Panc1 (cell line): ENCODE results near the gene XYLT1. TPM values are rescaled to one million over a fixed set of nuclear protein-coding genes. Genes with fewer than 3 reads are reported as not detected.

Source experiments
- ATAC-seq: fragments of 200-7000 bp; cut with Tn5 transposase; 2 replicates; pipeline ENCODE4 v1.9.1; 2020; ENCODE audit warnings: mild to moderate bottlenecking, moderate library complexity
- BruUV-seq: library from RNA; stranded (reverse); fragments of 400-500 nt; replicated peaks from 2 replicates; lab custom pipeline; 2021; lab: Mats Ljungman, UMichigan
- CTCF ChIA-PET: fragments of 300-600 bp; sonication (Branson Sonifier 250); formaldehyde crosslinking; loops from one replicate; lab custom pipeline; 2022; ENCODE audit warnings: antibody characterized with exemption; lab: Charles Lee
- POLR2A ChIA-PET: fragments of 300-600 bp; sonication (Branson Sonifier 250); formaldehyde crosslinking; loops from one replicate; lab custom pipeline; 2022; ENCODE audit warnings: antibody characterized with exemption; lab: Charles Lee
- DNase-seq: peaks from one replicate; pipeline ENCODE4 v3.0.0-alpha.2; 2010; ENCODE audit warnings: low read depth, low spot score
- H3K27ac ChIP-seq: 2 replicates; pipeline ENCODE4 v1.5.1; 2011; ENCODE audit warnings: mild to moderate bottlenecking, low read length, inconsistent platforms
- H3K27me3 ChIP-seq: fragments of 200-500 bp; sonication (Bioruptor generic); 2 replicates; pipeline ENCODE4 v1.6.0; 2014; ENCODE audit warnings: low read length, inconsistent platforms; ENCODE audit not compliant: control insufficient read depth, insufficient read depth
- H3K36me3 ChIP-seq: fragments of 200-500 bp; sonication (Bioruptor generic); 2 replicates; pipeline ENCODE4 v1.5.1; 2014; ENCODE audit warnings: inconsistent platforms, mild to moderate bottlenecking, low read length, moderate library complexity; ENCODE audit not compliant: control insufficient read depth, insufficient read depth
- H3K4me1 ChIP-seq: 2 replicates; pipeline ENCODE4 v1.5.1; 2011; ENCODE audit warnings: inconsistent platforms, mild to moderate bottlenecking, low read length, moderate library complexity; ENCODE audit not compliant: control insufficient read depth, insufficient read depth
- H3K4me3 ChIP-seq, 2 experiments: 2 replicates each; pipeline ENCODE4 v1.5.1; 2011 to 2012; ENCODE audit warnings: low read depth in 2 of 2, low read length in 2 of 2, mild to moderate bottlenecking in 2 of 2, inconsistent platforms in 1 of 2, moderate library complexity in 1 of 2
- H3K9me3 ChIP-seq: fragments of 200-500 bp; sonication (Bioruptor generic); 2 replicates; pipeline ENCODE4 v1.5.1; 2014; ENCODE audit warnings: low read depth, mild to moderate bottlenecking, inconsistent platforms, low read length, moderate library complexity; ENCODE audit not compliant: control insufficient read depth, insufficient read depth
- POLR2AphosphoS5 ChIP-seq: IDR thresholded peaks from 2 replicates; pipeline ENCODE4 v1.6.1; 2012; ENCODE audit warnings: mild to moderate bottlenecking, low read depth, low read length, moderate library complexity
- SIN3A ChIP-seq: IDR thresholded peaks from 2 replicates; pipeline ENCODE4 v1.6.1; 2012; ENCODE audit warnings: low read depth, mild to moderate bottlenecking, low read length, moderate library complexity, borderline replicate concordance; ENCODE audit not compliant: insufficient read depth
- TCF7L2 ChIP-seq: IDR thresholded peaks from 2 replicates; pipeline ENCODE4 v1.6.1; 2011; ENCODE audit warnings: mild to moderate bottlenecking, low read depth, low read length, inconsistent platforms
- in situ Hi-C: cut with HindIII; loops from 2 replicates; pipeline ENCODE4 v1.10.0; 2016; ENCODE audit warnings: low sequenced_read_pairs, low pct_unique_long_range_greater_than_20kb
- intact Hi-C: fragments of 100-400 bp; cut with micrococcal nuclease; formaldehyde crosslinking; loops from one replicate; pipeline ENCODE4 v1.10.0; 2022; ENCODE audit not compliant: unreplicated experiment
- total RNA-seq: library from RNA; stranded (reverse); gene quantifications from one replicate; pipeline ENCODE4 v1.2.1, GENCODE V29; 2021; ENCODE audit not compliant: unreplicated experiment
- TF ChIP-seq, protein P1 (sequence below): fragments of 450-650 bp; IDR thresholded peaks from 2 replicates; pipeline ENCODE4 v1.5.1; 2017; ENCODE audit warnings: mild to moderate bottlenecking
- TF ChIP-seq, protein P2 (sequence below), 2 experiments: IDR thresholded peaks; 2 replicates each; pipeline ENCODE4 v1.6.1; 2011 to 2012; ENCODE audit warnings: low read depth in 2 of 2, control low read depth in 1 of 2, low read length in 1 of 2, mild to moderate bottlenecking in 1 of 2, moderate library complexity in 1 of 2; ENCODE audit not compliant: insufficient read depth in 1 of 2

The XYLT1 gene
- total RNA-seq, 1 experiment from 2014 or later, result 0.62 TPM

DNA sequence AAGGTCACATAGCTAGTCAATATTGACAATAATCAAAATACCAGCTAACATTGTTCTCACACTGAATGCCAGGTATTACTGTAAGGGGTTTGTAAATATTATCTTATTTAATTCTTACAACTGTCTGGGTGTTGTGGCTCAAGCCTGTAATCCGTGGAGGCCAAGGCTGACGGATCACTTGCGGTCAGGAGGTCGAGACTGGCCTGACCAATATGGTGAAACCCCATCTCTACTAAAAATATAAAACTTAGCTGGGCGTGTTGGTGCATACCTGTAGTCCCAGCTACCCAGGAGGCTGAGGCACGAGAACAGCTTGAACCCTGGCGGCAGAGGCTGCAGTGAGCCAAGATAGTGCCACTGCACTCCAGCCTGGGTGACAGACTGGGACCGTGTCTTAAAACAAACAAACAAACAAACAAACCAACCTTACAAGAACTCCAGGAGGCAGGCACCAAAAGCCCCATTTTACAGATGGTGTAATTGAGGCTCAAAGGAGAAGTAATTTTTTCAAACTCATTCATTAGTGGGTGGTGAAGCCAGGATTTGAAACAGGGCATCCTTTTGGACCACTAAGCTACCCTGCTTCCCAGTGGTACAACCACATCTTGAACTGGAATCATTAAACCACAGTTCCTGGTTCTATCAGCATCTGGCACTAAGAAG lies 104.3 kb downstream of the XYLT1 start:
- H3K27me3 ChIP-seq, result peaks cover 3% of the 10 kb centered on the region
- POLR2A ChIA-PET, result no interaction called here
- CTCF ChIA-PET, result no interaction called here
- no TSS peak for BruUV-seq
- intact Hi-C loops (no loop called here), in situ Hi-C loops (no loop called here)
- no peak overlapping the region for H3K27ac ChIP-seq
- H3K4me3 ChIP-seq, result no peak overlapping the region
- TF ChIP-seq TCF7L2 (no peak), POLR2AphosphoS5 (no peak), SIN3A (no peak)
- TF ChIP-seq, protein P1, sequence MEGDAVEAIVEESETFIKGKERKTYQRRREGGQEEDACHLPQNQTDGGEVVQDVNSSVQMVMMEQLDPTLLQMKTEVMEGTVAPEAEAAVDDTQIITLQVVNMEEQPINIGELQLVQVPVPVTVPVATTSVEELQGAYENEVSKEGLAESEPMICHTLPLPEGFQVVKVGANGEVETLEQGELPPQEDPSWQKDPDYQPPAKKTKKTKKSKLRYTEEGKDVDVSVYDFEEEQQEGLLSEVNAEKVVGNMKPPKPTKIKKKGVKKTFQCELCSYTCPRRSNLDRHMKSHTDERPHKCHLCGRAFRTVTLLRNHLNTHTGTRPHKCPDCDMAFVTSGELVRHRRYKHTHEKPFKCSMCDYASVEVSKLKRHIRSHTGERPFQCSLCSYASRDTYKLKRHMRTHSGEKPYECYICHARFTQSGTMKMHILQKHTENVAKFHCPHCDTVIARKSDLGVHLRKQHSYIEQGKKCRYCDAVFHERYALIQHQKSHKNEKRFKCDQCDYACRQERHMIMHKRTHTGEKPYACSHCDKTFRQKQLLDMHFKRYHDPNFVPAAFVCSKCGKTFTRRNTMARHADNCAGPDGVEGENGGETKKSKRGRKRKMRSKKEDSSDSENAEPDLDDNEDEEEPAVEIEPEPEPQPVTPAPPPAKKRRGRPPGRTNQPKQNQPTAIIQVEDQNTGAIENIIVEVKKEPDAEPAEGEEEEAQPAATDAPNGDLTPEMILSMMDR, result no peak
- TF ChIP-seq, protein P2, sequence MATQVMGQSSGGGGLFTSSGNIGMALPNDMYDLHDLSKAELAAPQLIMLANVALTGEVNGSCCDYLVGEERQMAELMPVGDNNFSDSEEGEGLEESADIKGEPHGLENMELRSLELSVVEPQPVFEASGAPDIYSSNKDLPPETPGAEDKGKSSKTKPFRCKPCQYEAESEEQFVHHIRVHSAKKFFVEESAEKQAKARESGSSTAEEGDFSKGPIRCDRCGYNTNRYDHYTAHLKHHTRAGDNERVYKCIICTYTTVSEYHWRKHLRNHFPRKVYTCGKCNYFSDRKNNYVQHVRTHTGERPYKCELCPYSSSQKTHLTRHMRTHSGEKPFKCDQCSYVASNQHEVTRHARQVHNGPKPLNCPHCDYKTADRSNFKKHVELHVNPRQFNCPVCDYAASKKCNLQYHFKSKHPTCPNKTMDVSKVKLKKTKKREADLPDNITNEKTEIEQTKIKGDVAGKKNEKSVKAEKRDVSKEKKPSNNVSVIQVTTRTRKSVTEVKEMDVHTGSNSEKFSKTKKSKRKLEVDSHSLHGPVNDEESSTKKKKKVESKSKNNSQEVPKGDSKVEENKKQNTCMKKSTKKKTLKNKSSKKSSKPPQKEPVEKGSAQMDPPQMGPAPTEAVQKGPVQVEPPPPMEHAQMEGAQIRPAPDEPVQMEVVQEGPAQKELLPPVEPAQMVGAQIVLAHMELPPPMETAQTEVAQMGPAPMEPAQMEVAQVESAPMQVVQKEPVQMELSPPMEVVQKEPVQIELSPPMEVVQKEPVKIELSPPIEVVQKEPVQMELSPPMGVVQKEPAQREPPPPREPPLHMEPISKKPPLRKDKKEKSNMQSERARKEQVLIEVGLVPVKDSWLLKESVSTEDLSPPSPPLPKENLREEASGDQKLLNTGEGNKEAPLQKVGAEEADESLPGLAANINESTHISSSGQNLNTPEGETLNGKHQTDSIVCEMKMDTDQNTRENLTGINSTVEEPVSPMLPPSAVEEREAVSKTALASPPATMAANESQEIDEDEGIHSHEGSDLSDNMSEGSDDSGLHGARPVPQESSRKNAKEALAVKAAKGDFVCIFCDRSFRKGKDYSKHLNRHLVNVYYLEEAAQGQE (IDR thresholded peaks at IDR 0.05; ENCODE audit: insufficient read depth in 1 of 2, low read depth in 2 of 2, low read length in 1 of 2), result no peak
- no peaks in the 10 kb centered on the region for H3K9me3 ChIP-seq
- DNase-seq (no peak), ATAC-seq (no peak)
- H3K36me3 ChIP-seq, result no peaks in the 10 kb centered on the region
- H3K4me1 ChIP-seq, result no peaks in the 10 kb centered on the region

DNA sequence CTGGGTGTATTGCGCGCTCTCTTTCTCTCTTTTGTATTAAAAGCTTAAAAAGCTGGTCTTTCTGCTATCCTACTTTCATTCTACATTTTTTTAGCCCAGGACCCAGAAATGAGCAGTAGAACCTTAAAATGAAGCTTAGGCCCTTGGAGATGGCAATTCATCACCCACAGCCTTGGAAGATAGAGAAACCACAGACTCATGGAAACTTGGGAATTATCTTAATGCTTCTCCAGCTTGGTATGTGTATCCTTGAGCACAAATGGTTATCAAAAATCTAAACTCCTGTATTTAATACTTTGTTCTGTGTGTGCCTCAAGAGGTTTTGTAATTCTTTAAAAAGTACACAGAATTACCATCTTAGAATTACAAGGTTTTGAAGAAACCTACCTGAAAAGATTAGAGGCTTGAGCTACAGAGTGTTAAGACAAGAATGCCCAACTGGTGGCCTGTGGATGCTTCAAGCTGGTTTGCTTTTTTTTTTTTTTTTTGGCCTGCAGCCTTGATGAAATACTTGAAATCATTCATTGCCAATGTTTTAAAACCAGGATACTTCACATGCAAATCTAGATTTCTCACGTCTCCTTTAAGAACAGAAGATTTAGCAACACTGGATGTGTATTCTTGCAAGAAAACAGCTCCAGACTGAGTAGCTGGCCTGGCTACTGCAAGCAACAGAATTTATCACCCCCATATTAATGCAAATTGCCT lies 105.0 kb downstream of the XYLT1 start:
- CTCF ChIA-PET, result no interaction called here
- BruUV-seq, result no TSS peak
- intact Hi-C loops, result no loop called here
- no peak for ATAC-seq
- Histone ChIP-seq H3K27me3 (no peaks in the 10 kb centered on the region; the same call in 1 of the 2 replicates), H3K27ac (no peak overlapping the region), H3K4me3 (no peak overlapping the region), H3K4me1 (no peaks in the 10 kb centered on the region), H3K9me3 (no peaks in the 10 kb centered on the region), H3K36me3 (no peaks in the 10 kb centered on the region)
- POLR2A ChIA-PET, result no interaction called here
- DNase-seq, result no peak
- in situ Hi-C loops, result no loop called here
- TF ChIP-seq SIN3A (no peak), TCF7L2 (no peak), POLR2AphosphoS5 (no peak)
- TF ChIP-seq, protein P1, result no peak
- TF ChIP-seq, protein P2 (IDR thresholded peaks at IDR 0.05; ENCODE audit: insufficient read depth in 1 of 2, low read depth in 2 of 2, low read length in 1 of 2), result no peak
